H1 (cell line): Measurements from ENCODE around the gene IMPG2. TPM values are rescaled to one million over a fixed set of nuclear protein-coding genes. Genes with fewer than 3 reads are reported as not detected.
"Not testable (repeated sequence)": the region's sequence is repeated elsewhere in the genome, so short reads cannot be mapped to it uniquely, and the experiment has no call there.

ENCODE experiments used
- CTCF ChIA-PET: fragments of 300-600 bp; sonication (Branson Sonifier 250); formaldehyde crosslinking; loops from one replicate; lab custom pipeline; 2021; ENCODE audit not compliant: partially characterized antibody; lab: Charles Lee
- POLR2A ChIA-PET: fragments of 300-600 bp; sonication (Branson Sonifier 250); formaldehyde crosslinking; loops from one replicate; lab custom pipeline; 2021; ENCODE audit warnings: inconsistent platforms; ENCODE audit not compliant: partially characterized antibody; lab: Charles Lee
- DNase-seq, 2 experiments: peaks; one replicate each; pipeline versions ENCODE4 v3.0.0 to v3.0.0-alpha.2; 2010 to 2022; ENCODE audit warnings: low spot score in 2 of 2, low read depth in 1 of 2, mixed read lengths in 1 of 2
- FAIRE-seq: peaks from 2 replicates; lab custom pipeline; 2011; peaks lifted over from hg19 to GRCh38; lab: Jason Lieb, UNC
- H2AFZ ChIP-seq: 2 replicates; pipeline ENCODE4 v1.8.1; 2012; ENCODE audit warnings: low read length, inconsistent platforms
- H2AK5ac ChIP-seq: 2 replicates; pipeline ENCODE4 v1.6.1; 2013; ENCODE audit warnings: low read depth, low read length
- H2BK120ac ChIP-seq: replicated peaks from 2 replicates; pipeline ENCODE3; 2013; ENCODE audit warnings: low read depth, low read length, inconsistent platforms
- H2BK12ac ChIP-seq: 2 replicates; pipeline ENCODE4 v1.6.1; 2013; ENCODE audit warnings: low read depth, low read length
- H2BK15ac ChIP-seq: 2 replicates; pipeline ENCODE4 v1.6.1; 2013; ENCODE audit warnings: low read length
- H2BK20ac ChIP-seq: 2 replicates; pipeline ENCODE4 v1.6.1; 2013; ENCODE audit warnings: low read length
- H2BK5ac ChIP-seq: 2 replicates; pipeline ENCODE4 v1.6.1; 2013; ENCODE audit warnings: low read depth, low read length
- H3K14ac ChIP-seq: 2 replicates; pipeline ENCODE4 v1.6.1; 2013; ENCODE audit warnings: inconsistent platforms; ENCODE audit not compliant: insufficient read length
- H3K18ac ChIP-seq: 2 replicates; pipeline ENCODE4 v1.6.1; 2013; ENCODE audit warnings: low read length; ENCODE audit errors: extremely low read depth
- H3K23ac ChIP-seq: 2 replicates; pipeline ENCODE4 v1.6.1; 2013; ENCODE audit warnings: inconsistent platforms; ENCODE audit not compliant: insufficient read length
- H3K23me2 ChIP-seq: 2 replicates; pipeline ENCODE4 v1.6.1; 2013; ENCODE audit warnings: low read depth, low read length
- H3K27ac ChIP-seq: 2 replicates; pipeline ENCODE4 v1.6.1; 2011; ENCODE audit warnings: low read depth, low read length, inconsistent platforms
- H3K27me3 ChIP-seq, 4 experiments: replicated peaks in 1 of 4; 1 replicate in 1 of 4; 2 replicates in 3 of 4; pipeline versions ENCODE4 v1.6.1 to v1.8.1; 2011 to 2013; ENCODE audit warnings: low read length in 3 of 4, mild to moderate bottlenecking in 3 of 4, inconsistent platforms in 2 of 4, mixed read lengths in 2 of 4, moderate library complexity in 1 of 4; ENCODE audit not compliant: control insufficient read depth in 3 of 4, insufficient read depth in 3 of 4; ENCODE audit errors: extremely low read depth in 1 of 4
- H3K36me3 ChIP-seq, 4 experiments: 2 replicates each; pipeline versions ENCODE4 v1.6.1 to v1.8.1; 2011 to 2013; ENCODE audit warnings: mild to moderate bottlenecking in 4 of 4, low read length in 3 of 4, moderate library complexity in 2 of 4, control low read depth in 1 of 4, inconsistent platforms in 1 of 4; ENCODE audit not compliant: insufficient read depth in 4 of 4, control insufficient read depth in 2 of 4
- H3K4ac ChIP-seq: replicated peaks from 2 replicates; pipeline ENCODE3; 2013; ENCODE audit warnings: low read length, low read depth, mixed read lengths, inconsistent platforms; ENCODE audit not compliant: insufficient read length
- H3K4me1 ChIP-seq, 4 experiments: replicated peaks in 1 of 4; 1 replicate in 1 of 4; 2 replicates in 3 of 4; pipeline versions ENCODE4 v1.6.1 to v1.8.1; 2011 to 2013; ENCODE audit warnings: low read length in 3 of 4, inconsistent platforms in 2 of 4, mixed read lengths in 1 of 4; ENCODE audit not compliant: insufficient read depth in 4 of 4, control insufficient read depth in 3 of 4
- H3K4me2 ChIP-seq, 2 experiments: 2 replicates each; pipeline versions ENCODE4 v1.6.1 to v1.8.1; 2011 to 2013; ENCODE audit warnings: low read depth in 2 of 2, low read length in 2 of 2, control low read depth in 1 of 2, inconsistent platforms in 1 of 2, mild to moderate bottlenecking in 1 of 2; ENCODE audit not compliant: insufficient read depth in 1 of 2
- H3K4me3 ChIP-seq, 4 experiments: fragments of 200-600, 300-600 bp in 1 of 4; sonication (generic), shearing (Covaris generic), sonication (Bioruptor Twin) in 1 of 4; 2 replicates each; pipeline versions ENCODE4 v1.5.1 to v1.8.1; 2011 to 2016; ENCODE audit warnings: low read length in 4 of 4, low read depth in 3 of 4, control low read depth in 2 of 4, inconsistent platforms in 2 of 4, mild to moderate bottlenecking in 2 of 4, mixed read lengths in 1 of 4, moderate library complexity in 1 of 4; ENCODE audit not compliant: insufficient read depth in 2 of 4; ENCODE audit errors: extremely low read depth in 1 of 4
- H3K56ac ChIP-seq: replicated peaks from 2 replicates; pipeline ENCODE3; 2013; ENCODE audit warnings: low read depth, mild to moderate bottlenecking, mixed read lengths, low read length, inconsistent platforms; ENCODE audit not compliant: insufficient read length
- H3K79me1 ChIP-seq: 2 replicates; pipeline ENCODE4 v1.6.1; 2013; ENCODE audit warnings: low read depth, low read length, control low read depth
- H3K79me2 ChIP-seq, 2 experiments: 2 replicates each; pipeline versions ENCODE4 v1.6.1 to v1.8.1; 2012 to 2013; ENCODE audit warnings: low read length in 2 of 2, mild to moderate bottlenecking in 2 of 2, inconsistent platforms in 1 of 2; ENCODE audit not compliant: insufficient read depth in 2 of 2, control insufficient read depth in 1 of 2
- H3K9ac ChIP-seq, 4 experiments: replicated peaks in 1 of 4; 1 replicate in 1 of 4; 2 replicates in 3 of 4; pipeline versions ENCODE4 v1.6.1 to v1.8.1; 2011 to 2013; ENCODE audit warnings: low read depth in 3 of 4, low read length in 3 of 4, control low read depth in 2 of 4, mild to moderate bottlenecking in 2 of 4, moderate library complexity in 2 of 4, inconsistent platforms in 1 of 4; ENCODE audit errors: extremely low read depth in 1 of 4
- H3K9me3 ChIP-seq, 2 experiments: 2 replicates each; pipeline versions ENCODE4 v1.6.1 to v1.8.1; 2012 to 2013; ENCODE audit warnings: mild to moderate bottlenecking in 2 of 2, moderate library complexity in 2 of 2, control low read depth in 1 of 2, inconsistent platforms in 1 of 2, low read depth in 1 of 2, low read length in 1 of 2, mixed read lengths in 1 of 2; ENCODE audit not compliant: insufficient read depth in 2 of 2
- H4K20me1 ChIP-seq, 2 experiments: replicated peaks in 1 of 2; 2 replicates each; pipeline versions ENCODE3 to v1.8.1; 2011 to 2013; ENCODE audit warnings: inconsistent platforms in 2 of 2, low read length in 2 of 2, mild to moderate bottlenecking in 1 of 2; ENCODE audit not compliant: insufficient read depth in 2 of 2, control insufficient read depth in 1 of 2
- H4K5ac ChIP-seq: 2 replicates; pipeline ENCODE4 v1.6.1; 2013; ENCODE audit warnings: low read length, low read depth, mixed read lengths, inconsistent platforms; ENCODE audit not compliant: insufficient read length
- H4K8ac ChIP-seq: 2 replicates; pipeline ENCODE4 v1.8.0; 2013; ENCODE audit warnings: mild to moderate bottlenecking, moderate library complexity, low read length, inconsistent platforms; ENCODE audit not compliant: insufficient read depth; ENCODE audit errors: extremely low read depth
- H4K91ac ChIP-seq: replicated peaks from 2 replicates; pipeline ENCODE3; 2013; ENCODE audit warnings: low read length, mixed read lengths, inconsistent platforms; ENCODE audit not compliant: insufficient read length
- GTF2F1 ChIP-seq: IDR thresholded peaks from 2 replicates; pipeline ENCODE4 v1.6.1; 2012; ENCODE audit warnings: low read depth, low read length, improper control_type of control experiment, borderline replicate concordance
- TAF7 ChIP-seq: optimal IDR thresholded peaks from 2 replicates; pipeline ENCODE3; 2011; ENCODE audit warnings: low read depth, mild to moderate bottlenecking, inconsistent platforms, low read length, moderate library complexity, borderline replicate concordance
- polyA plus RNA-seq, 7 experiments: library from polyadenylated mRNA; depleted of rRNA in 3 of 7; stranded (reverse) in 5 of 7; unstranded in 2 of 7; fragments of >200 nt in 5 of 7; fragments of 200-250 nt in 2 of 7; gene quantifications; 1 replicate in 5 of 7; 2 replicates in 1 of 7; 4 replicates in 1 of 7; pipeline versions ENCODE4 v1.2.1 to v1.2.3, GENCODE V29; 2011 to 2013; ENCODE audit warnings: missing spikeins in 2 of 7, mixed read lengths in 2 of 7
- total RNA-seq: library from RNA; stranded (reverse); fragmentation: NEBNext Ultra II Directional; extraction: Animal tissue kit (Norgen Biotek cat#: 25700); gene quantifications from 2 replicates; pipeline ENCODE4 v1.2.1, GENCODE V29; 2021

IMPG2 gene
- total and polyA plus RNA-seq, 2 of the 8 experiments (the other 6 are each of a cell fraction or from before 2014, with no cell fraction given), result 0.03 to 0.06 TPM

DNA sequence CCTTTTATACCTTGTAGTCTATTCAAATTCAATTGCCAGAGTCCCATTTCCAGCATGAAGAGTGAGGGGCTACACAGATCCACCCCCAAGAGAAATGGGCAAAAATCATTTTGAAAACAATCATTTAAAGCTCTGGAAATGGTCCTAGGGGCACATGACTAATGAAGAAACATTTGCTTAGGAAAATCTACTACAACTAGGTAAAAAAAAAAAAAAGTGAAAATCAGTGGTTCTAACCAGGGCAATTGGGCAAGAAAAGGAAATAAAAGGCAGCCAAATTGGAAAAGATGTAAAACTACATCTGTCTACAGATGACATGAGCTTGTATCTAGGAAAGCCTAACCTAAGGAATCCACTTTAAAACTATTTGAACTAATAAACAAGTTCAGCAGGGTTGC lies 9.4 kb downstream of the IMPG2 start:
- H3K14ac ChIP-seq, result no peak overlapping the region
- no peak overlapping the region for H2BK12ac ChIP-seq
- DNase-seq (no peak), FAIRE-seq (no peak)
- no peaks in the 10 kb centered on the region for H3K23me2 ChIP-seq
- no peak overlapping the region for H3K4me3 ChIP-seq
- peaks cover 7 to 11% of the 10 kb centered on the region in 2 experiments; a peak in 3 of 4 replicates for H3K9me3 ChIP-seq
- H3K9ac ChIP-seq, result no peak overlapping the region
- H4K5ac ChIP-seq, result no peak overlapping the region
- POLR2A ChIA-PET, result no interaction called here
- no peak overlapping the region for H4K91ac ChIP-seq
- no peak overlapping the region for H2BK5ac ChIP-seq
- H2AFZ ChIP-seq, result no peak overlapping the region
- no peak overlapping the region for H3K56ac ChIP-seq
- no peak overlapping the region for H3K27ac ChIP-seq
- CTCF ChIA-PET, result interaction anchor here (1.0 to 1.1 kb wide), 2 partner anchors 16 to 175 kb away, joined by 3 read pairs; no protein-coding TSS in a partner anchor
- no peak overlapping the region for H3K23ac ChIP-seq
- H4K8ac ChIP-seq, result no peak overlapping the region
- no peak overlapping the region for H2BK120ac ChIP-seq
- TF ChIP-seq GTF2F1 (no peak), TAF7 (no peak)
- H3K4ac ChIP-seq, result no peak overlapping the region
- no peak overlapping the region for H2BK20ac ChIP-seq
- H3K4me2 ChIP-seq, result no peak overlapping the region
- no peaks in the 10 kb centered on the region; a peak in 1 of 8 replicates for H3K36me3 ChIP-seq
- H3K18ac ChIP-seq, result no peak overlapping the region
- H2BK15ac ChIP-seq, result no peak overlapping the region
- H3K79me2 ChIP-seq, result no peaks in the 10 kb centered on the region
- no peak overlapping the region for H2AK5ac ChIP-seq
- no peaks in the 10 kb centered on the region for H3K27me3 ChIP-seq
- H3K79me1 ChIP-seq, result no peaks in the 10 kb centered on the region
- H3K4me1 ChIP-seq, result no peaks in the 10 kb centered on the region
- H4K20me1 ChIP-seq, result no peaks in the 10 kb centered on the region

DNA sequence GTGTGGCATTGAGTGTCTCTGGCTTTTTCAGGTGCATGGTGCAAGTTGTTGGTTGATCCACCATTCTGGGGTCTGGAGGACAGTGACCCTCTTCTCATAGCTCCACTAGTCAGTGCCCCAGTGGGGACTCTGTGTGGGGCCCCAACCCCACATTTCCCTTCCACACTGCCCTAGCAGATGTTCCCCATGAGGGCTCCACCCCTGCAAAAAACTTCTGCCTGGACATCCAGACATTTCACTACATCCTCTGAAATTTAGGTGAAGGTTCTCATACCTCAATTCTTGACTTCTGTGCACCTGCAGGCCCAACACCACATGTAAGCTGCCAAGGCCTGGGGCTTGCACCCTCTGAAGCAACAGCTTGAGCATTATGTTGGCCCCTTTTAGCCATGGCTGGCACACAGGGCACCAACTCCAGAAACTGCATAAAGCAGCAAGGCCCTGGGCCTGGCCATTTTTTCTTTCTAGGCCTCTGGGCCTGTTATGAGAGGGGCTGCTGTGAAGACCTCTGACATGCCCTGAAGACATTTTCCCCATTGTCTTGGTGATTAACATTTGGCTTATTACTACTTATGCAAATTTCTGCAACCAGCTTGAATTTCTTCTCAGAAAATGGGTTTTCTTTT lies 12.1 kb downstream of the IMPG2 start:
- H3K56ac ChIP-seq, H3K4me3 ChIP-seq, H3K14ac ChIP-seq, H2AFZ ChIP-seq, H2BK20ac ChIP-seq, H3K4ac ChIP-seq, H2AK5ac ChIP-seq, H3K27ac ChIP-seq, H3K4me2 ChIP-seq, H3K27me3 ChIP-seq, H2BK5ac ChIP-seq, H3K18ac ChIP-seq, H3K36me3 ChIP-seq, H4K5ac ChIP-seq, H3K79me1 ChIP-seq, POLR2A ChIA-PET, H2BK12ac ChIP-seq, H4K8ac ChIP-seq, H2BK15ac ChIP-seq, H3K23me2 ChIP-seq, H3K4me1 ChIP-seq, H2BK120ac ChIP-seq, H4K20me1 ChIP-seq, FAIRE-seq, DNase-seq, H3K79me2 ChIP-seq, H3K23ac ChIP-seq, H4K91ac ChIP-seq, H3K9ac ChIP-seq: not testable (repeated sequence)
- CTCF ChIA-PET, result interaction anchor here (0.6 kb wide), 1 partner anchor 38 kb away, joined by 3 read pairs; no protein-coding TSS in a partner anchor
- H3K9me3 ChIP-seq, result peaks cover 7 to 11% of the 10 kb centered on the region in 2 experiments; a peak in 3 of 4 replicates
